ENCODE results near the gene MSANTD3. TPM values are rescaled to one million over a fixed set of nuclear protein-coding genes. Genes with fewer than 3 reads are reported as not detected.

Gene MSANTD3
- total RNA-seq, 1 experiment from 2014 or later = 35.7 TPM

DNA sequence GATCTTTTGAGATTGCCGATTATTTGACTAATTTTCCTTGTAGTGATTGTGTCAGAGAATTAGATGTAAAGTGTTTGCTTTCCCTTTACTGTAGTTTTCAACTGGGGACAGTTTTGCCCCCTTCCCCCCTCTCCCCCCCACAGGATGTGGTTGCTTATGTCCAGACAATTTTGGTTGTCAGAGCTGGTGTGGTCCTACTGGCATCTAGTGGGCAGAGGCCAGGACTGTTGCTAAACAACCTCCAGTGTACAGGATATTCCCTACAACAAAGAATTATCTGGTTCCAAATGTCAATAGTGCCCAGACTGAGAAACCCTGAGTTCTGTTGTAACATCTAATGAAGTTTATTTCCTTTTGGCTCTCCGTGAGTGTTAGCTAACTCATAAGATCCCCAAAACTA is 66.0 kb downstream of the MSANTD3 start:
- Mint-ChIP-seq H3K27me3 (ENCODE audit: low read depth) (no peaks in the 10 kb centered on the region), H3K9me3 (no peaks in the 10 kb centered on the region; a peak in 1 of 5 replicates), H3K36me3 (ENCODE audit: insufficient read depth in 1 of 3, low read depth in 3 of 3) (no peaks in the 10 kb centered on the region), H3K4me3 (no peak overlapping the region), H3K4me1 (peaks cover 44 to 72% of the 10 kb centered on the region in 2 experiments), H3K27ac (peak overlapping the region in 2 of 3 experiments; percentile 19 to 55; a peak in 2 of 7 replicates)
- no peak overlapping the region for H3K18ac ChIP-seq (ENCODE audit: insufficient read length, low read depth, low read length)
- H3K79me2 ChIP-seq (ENCODE audit: insufficient read depth, low read length) = peaks cover 26% of the 10 kb centered on the region; the same call in 1 of the 2 replicates
- no peak overlapping the region for H3K23ac ChIP-seq (ENCODE audit: insufficient read length, low read depth, low read length)
- H4K91ac ChIP-seq (ENCODE audit: insufficient read length, low read depth, low read length) = no peak overlapping the region
- H2BK12ac ChIP-seq (ENCODE audit: insufficient read length, low read depth, low read length) = no peak overlapping the region
- no peak overlapping the region for H3K14ac ChIP-seq (ENCODE audit: insufficient read depth, low read length)
- peak overlapping the region; percentile 66 for H3K27ac ChIP-seq (ENCODE audit: insufficient read length, low read depth, low read length)
- H3K9ac ChIP-seq (ENCODE audit: extremely low read depth, insufficient read length, low read length) = no peak overlapping the region
- no CpG with 5 or more reads among the region's 2 CpGs for WGBS (ENCODE audit: extremely low coverage, insufficient read length, low lambda C conversion rate)
- no peak overlapping the region for H3K4me2 ChIP-seq (ENCODE audit: insufficient read depth, insufficient read length, low read length)
- H4K5ac ChIP-seq (ENCODE audit: insufficient read length, low read depth, low read length) = no peak overlapping the region
- no peak overlapping the region for H2BK15ac ChIP-seq (ENCODE audit: low read depth, low read length)
- H4K8ac ChIP-seq (replicated peaks; ENCODE audit: insufficient read length, low read depth, low read length) = no peak overlapping the region
- H3K23me2 ChIP-seq (ENCODE audit: insufficient read length, low read depth, low read length, poor library complexity, severe bottlenecking) = no peaks in the 10 kb centered on the region
- TF ChIP-seq, protein P1, sequence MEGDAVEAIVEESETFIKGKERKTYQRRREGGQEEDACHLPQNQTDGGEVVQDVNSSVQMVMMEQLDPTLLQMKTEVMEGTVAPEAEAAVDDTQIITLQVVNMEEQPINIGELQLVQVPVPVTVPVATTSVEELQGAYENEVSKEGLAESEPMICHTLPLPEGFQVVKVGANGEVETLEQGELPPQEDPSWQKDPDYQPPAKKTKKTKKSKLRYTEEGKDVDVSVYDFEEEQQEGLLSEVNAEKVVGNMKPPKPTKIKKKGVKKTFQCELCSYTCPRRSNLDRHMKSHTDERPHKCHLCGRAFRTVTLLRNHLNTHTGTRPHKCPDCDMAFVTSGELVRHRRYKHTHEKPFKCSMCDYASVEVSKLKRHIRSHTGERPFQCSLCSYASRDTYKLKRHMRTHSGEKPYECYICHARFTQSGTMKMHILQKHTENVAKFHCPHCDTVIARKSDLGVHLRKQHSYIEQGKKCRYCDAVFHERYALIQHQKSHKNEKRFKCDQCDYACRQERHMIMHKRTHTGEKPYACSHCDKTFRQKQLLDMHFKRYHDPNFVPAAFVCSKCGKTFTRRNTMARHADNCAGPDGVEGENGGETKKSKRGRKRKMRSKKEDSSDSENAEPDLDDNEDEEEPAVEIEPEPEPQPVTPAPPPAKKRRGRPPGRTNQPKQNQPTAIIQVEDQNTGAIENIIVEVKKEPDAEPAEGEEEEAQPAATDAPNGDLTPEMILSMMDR (conservative IDR thresholded peaks at IDR 0.05) = no peak
- H3K56ac ChIP-seq (ENCODE audit: insufficient read length, low read depth, low read length) = no peak overlapping the region
- no peak overlapping the region for H2BK120ac ChIP-seq (ENCODE audit: low read depth, low read length, poor library complexity, severe bottlenecking)
- H2BK20ac ChIP-seq (ENCODE audit: low read depth, low read length, poor library complexity, severe bottlenecking) = no peak overlapping the region
- H3K79me1 ChIP-seq (ENCODE audit: insufficient read depth, low read depth, low read length, poor library complexity, severe bottlenecking) = peaks cover 17% of the 10 kb centered on the region
- H3K9me3 ChIP-seq (ENCODE audit: control insufficient read depth, low read depth, low read length) = no peaks in the 10 kb centered on the region
- no peaks in the 10 kb centered on the region for H4K20me1 ChIP-seq (ENCODE audit: control insufficient read depth, insufficient read depth, insufficient read length)
- peaks cover 13% of the 10 kb centered on the region for H3K4me1 ChIP-seq (ENCODE audit: insufficient read depth, low read length)
- no peak overlapping the region for H2AK5ac ChIP-seq (ENCODE audit: insufficient read length, low read length)
- no peak for DNase-seq
- H2AFZ ChIP-seq (ENCODE audit: low read length) = no peak overlapping the region
- no peak overlapping the region for H2BK5ac ChIP-seq (ENCODE audit: insufficient read length, low read length)
- no peak overlapping the region for H3T11ph ChIP-seq (ENCODE audit: low read length)
- H3K27me3 ChIP-seq (ENCODE audit: insufficient read depth, low read length) = no peaks in the 10 kb centered on the region
- no peak overlapping the region for H3K4ac ChIP-seq (ENCODE audit: low read depth, low read length)
